SK-N-MC (cell line): ENCODE results near the gene PLA2G4C.

Source experiments
- EZH2 ChIP-seq: fragments of 200-600 bp; sonication (generic); IDR thresholded peaks from one replicate; pipeline ENCODE4 v1.6.1; 2017; ENCODE audit warnings: antibody characterized with exemption
- FOXP2 ChIP-seq: optimal IDR thresholded peaks from 2 replicates; pipeline ENCODE3; 2011; ENCODE audit warnings: mild to moderate bottlenecking, moderate library complexity; ENCODE audit not compliant: insufficient read depth; ENCODE audit errors: extremely low read length, control extremely low read depth
- POLR2AphosphoS5 ChIP-seq: IDR thresholded peaks from 2 replicates; pipeline ENCODE4 v1.6.1; 2012; ENCODE audit warnings: mild to moderate bottlenecking, low read depth, low read length, borderline replicate concordance

- TF ChIP-seq EZH2 (no peak), POLR2AphosphoS5 (no peak), FOXP2 (no peak)
Measured at GRCh38 chr19:48123907-48124651, 13.5 kb upstream of the PLA2G4C start.
